GM19438 (cell line): ENCODE data around the gene LXN.

Source experiments
- ATAC-seq: cut with Tn5 transposase; IDR thresholded peaks from one replicate; pipeline ENCODE4 v1.9.1; 2021; ENCODE audit warnings: low read depth; ENCODE audit not compliant: unreplicated experiment

Gene LXN

GRCh38 chr3:158678687-158679086 lies 6.2 kb upstream of the LXN start:
- no peak for ATAC-seq

- ATAC-seq = peak; percentile 8
Observed at GRCh38 chr3:158671821-158672214, 630 bp downstream of the LXN start.

GRCh38 chr3:158668506-158668905 lies 3.9 kb downstream of the LXN start:
- no peak for ATAC-seq

- no peak for ATAC-seq
Observed at GRCh38 chr3:158666416-158666815, 6.0 kb downstream of the LXN start.

- no peak for ATAC-seq
Observed at GRCh38 chr3:158663832-158664231, 8.6 kb downstream of the LXN start.

- ATAC-seq = no peak
Observed at GRCh38 chr3:158663246-158663645, 9.2 kb downstream of the LXN start.

GRCh38 chr3:158660711-158661110 lies 11.7 kb downstream of the LXN start:
- no peak for ATAC-seq

- ATAC-seq = no peak
Observed at GRCh38 chr3:158659454-158660237, 12.8 kb downstream of the LXN start.

- ATAC-seq = no peak
Observed at GRCh38 chr3:158658889-158659288, 13.6 kb downstream of the LXN start.

- ATAC-seq = no peak
Observed at GRCh38 chr3:158652463-158652862, 20.0 kb downstream of the LXN start.

- no peak for ATAC-seq
Observed at GRCh38 chr3:158651192-158651591, 21.3 kb downstream of the LXN start.

GRCh38 chr3:158649791-158650190 lies 22.7 kb downstream of the LXN start:
- ATAC-seq = no peak

GRCh38 chr3:158644345-158644908 lies 28.0 kb downstream of the LXN start, which contains the start of gene GFM1:
TSS of gene GFM1 (plus strand) at chr3:158644527. CDS start at chr3:158644635, 108 bp downstream.
- ATAC-seq = peak; percentile 98

GRCh38 chr3:158642474-158643210 lies 29.8 kb downstream of the LXN start:
- no peak for ATAC-seq

- no peak for ATAC-seq
Observed at GRCh38 chr3:158642005-158642404, 30.4 kb downstream of the LXN start.

- no peak for ATAC-seq
Observed at GRCh38 chr3:158640646-158641045, 31.8 kb downstream of the LXN start.

GRCh38 chr3:158631981-158632380 lies 40.5 kb downstream of the LXN start:
- ATAC-seq = no peak

- ATAC-seq = no peak
Observed at GRCh38 chr3:158625881-158626280, 46.6 kb downstream of the LXN start.

- ATAC-seq = no peak
Observed at GRCh38 chr3:158617982-158618875, 54.2 kb downstream of the LXN start.
